Femur (tissue), 1 donor: ENCODE data around the gene SNRPA1.
A peak's percentile ranks its signal among the peaks of the same experiment; 100 is the strongest.
"Not testable (repeated sequence)": the region's sequence is repeated elsewhere in the genome, so short reads cannot be mapped to it uniquely, and the experiment has no call there.

ENCODE experiments used
- DNase-seq: peaks from one replicate; pipeline ENCODE4 v3.0.0-alpha.2; 2017

Gene SNRPA1

DNA sequence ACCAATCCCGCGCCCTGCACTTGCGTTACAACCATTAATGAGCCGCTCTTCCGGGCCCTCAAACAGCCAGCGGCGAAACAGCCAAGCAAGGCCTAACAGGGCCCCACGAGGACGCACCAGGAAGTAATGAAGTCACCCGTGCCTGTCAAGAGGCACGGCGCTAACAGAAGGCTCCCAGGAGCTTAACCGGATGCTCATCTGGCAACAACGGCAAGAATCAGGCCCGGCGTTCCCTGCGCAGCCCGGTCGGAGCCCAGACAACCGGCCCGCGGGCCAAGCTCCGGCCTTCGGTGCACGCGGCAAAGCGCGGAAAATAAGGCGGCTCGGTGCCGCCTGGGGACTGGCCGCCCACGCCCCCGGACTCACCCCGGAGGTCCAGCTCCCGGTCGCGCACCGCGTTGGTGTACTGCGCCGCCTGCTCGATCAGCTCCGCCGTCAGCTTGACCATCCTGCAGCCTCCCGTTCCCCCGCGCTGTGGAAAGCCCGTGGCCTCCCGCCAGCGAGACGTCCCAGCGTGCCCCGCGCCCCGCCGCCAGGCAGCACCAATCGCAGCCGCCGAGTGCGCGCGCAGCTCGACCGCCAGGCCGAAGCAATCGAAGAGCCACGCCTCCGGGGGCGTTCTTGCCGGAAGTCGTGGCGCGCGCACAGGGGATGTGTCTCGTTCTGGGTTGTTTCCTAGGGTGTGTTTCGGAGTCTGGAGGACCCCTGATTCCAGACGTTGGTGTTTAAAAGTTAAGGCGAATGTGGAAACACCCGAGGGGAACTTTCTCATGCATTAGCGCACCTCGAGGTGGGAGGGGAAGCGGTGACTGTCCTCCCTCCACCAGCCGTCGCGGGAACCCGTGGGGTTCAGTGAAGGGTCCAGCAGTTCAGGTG, at the start of gene SNRPA1:
TSS of gene SNRPA1 (minus strand) at position 518 of the 876 bp plus-strand sequence. CDS start at position 448, 70 bp downstream.
- DNase-seq = peak; percentile 99

DNA sequence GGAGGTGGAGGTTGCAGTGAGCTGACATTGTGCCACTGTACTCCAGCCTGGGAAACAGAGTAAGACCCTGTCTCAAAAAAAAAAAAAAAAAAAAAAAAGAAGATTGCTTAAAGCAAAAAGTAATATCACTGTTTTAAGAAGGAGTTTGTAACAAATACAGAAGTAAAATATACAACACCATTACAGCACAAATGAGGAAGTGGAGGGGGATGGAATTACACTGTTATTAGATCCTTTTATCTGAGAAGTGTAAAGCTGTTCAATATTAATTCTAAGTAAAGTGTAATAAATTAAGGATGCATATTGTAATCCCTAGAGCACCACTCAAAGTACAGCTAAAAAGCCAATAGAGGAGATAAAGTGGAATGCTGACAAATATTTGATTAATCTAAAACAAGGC, 47.0 kb upstream of the SNRPA1 start:
- DNase-seq = no peak

DNA sequence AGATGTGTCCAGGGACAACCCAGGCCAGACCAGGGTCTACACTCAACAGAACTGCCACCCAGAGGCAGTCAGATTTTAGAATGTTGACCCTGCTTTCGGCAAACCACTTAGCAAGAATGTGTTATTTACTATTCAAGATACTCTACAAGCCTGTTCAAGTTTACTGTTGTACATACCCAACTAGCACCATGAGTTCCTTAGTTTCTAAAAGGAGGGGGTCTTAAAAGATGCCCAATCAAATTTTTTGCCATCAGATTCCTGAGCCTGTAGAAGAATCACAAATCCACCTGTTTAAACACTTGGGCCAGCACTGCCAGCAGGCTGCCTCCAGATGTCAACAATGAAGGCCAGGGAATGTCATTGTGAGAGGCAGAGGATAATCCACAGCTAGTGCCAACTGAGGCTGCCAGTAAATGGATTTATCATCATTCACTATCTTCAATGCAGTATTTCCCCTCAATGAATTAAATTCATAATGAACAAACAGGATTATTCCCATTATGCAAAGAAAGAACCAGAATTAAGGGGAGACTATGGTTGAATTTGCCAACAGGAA, 43.5 kb upstream of the SNRPA1 start:
- no peak for DNase-seq

DNA sequence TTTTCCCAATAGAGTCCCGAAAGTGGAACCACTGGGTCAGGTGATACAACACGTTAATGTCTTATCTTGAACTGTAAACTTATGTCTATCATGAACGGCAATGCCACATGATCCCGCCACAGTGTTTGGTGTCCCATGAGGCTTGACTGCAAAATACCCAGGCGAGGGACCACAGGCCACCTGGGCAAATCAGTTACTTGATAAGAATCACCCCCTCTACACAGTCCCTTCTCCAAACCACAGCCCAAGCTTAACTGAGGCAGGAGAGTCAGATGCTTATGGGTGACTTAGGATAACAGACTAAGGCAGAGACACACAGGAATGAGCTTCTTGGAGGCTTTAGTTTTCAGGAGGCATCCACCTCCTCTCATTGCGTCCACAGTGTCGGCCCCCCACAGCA, 42.9 kb upstream of the SNRPA1 start:
- no peak for DNase-seq

DNA sequence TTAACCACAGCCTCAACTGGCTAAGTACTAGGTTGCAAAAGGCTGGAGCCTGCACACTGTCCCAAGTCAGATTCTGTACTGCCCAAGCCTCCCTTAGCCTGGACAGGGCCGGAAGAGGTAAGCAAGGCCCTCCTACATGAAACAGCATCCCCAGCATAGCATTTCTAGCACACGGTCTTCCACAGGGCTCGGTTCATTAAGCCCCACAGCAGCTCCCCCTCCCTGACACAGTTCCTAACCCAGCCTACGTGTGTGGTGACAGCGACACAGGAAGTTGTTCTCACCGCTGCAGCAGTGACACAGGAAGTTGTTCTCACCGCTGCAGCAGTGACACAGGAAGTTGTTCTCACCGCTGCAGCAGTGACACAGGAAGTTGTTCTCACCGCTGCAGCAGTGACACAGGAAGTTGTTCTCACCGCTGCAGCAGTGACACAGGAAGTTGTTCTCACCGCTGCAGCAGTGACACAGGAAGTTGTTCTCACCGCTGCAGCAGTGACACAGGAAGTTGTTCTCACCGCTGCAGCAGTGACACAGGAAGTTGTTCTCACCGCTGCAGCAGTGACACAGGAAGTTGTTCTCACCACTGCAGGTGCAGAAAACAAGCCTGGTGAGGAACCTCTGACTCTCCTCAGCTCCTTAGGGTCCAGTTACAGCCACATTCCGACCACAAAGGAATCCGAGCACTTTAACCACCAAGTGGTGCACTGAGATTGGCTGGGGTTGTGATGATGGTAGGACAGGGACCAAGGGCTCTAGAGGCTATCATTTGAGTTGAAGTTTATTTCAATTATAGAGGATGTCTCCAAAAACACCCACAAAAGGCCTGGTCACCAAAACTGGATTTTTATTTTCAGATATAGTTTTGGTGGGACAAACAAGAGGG, 39.1 kb upstream of the SNRPA1 start:
- DNase-seq = not testable (repeated sequence)

DNA sequence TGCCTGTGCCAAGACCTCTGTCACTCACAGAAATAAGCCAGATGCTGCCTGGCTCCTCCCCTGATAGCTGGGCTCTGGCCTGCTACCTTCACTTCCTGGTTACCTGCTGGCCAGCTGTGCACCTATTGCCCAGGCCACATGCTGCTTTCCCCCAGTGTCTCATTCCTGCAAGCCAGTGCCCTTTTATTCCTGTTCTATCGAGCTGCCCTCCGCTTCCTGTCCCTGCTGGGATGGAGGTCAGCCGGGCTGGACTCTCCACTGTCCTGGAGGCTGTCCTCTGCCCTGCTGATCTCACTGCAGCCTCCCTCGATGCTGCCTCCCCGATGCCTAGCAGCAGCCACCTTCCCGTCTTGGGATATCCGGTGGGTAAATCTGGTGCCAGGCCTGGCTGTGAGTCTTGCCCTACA, 37.0 kb upstream of the SNRPA1 start:
- no peak for DNase-seq

DNA sequence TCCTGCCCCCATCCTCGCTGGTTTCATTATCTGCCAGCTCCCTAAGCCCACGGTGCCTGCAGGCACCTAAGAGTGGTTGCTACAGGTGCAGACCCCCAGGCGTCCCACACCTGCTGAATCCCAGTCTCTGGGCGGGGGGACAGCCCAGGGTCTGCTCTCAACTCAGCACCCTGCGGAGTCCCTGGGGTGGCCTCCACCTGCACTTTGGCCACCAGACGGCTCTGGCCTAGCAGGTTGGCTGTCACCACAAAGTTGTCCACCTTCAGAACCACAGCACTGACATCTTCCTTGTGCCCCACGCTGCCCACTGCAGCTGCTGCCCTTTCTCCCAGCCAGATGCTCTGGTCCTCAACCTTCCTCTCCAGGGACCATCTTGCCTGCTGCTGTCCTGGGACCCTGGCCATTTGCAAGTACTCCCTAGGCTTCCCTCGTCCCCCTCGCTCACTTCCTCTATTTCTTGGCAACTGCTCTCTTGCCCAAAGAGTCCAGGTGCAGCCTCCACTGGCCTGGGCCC, 34.9 kb upstream of the SNRPA1 start:
- no peak for DNase-seq

DNA sequence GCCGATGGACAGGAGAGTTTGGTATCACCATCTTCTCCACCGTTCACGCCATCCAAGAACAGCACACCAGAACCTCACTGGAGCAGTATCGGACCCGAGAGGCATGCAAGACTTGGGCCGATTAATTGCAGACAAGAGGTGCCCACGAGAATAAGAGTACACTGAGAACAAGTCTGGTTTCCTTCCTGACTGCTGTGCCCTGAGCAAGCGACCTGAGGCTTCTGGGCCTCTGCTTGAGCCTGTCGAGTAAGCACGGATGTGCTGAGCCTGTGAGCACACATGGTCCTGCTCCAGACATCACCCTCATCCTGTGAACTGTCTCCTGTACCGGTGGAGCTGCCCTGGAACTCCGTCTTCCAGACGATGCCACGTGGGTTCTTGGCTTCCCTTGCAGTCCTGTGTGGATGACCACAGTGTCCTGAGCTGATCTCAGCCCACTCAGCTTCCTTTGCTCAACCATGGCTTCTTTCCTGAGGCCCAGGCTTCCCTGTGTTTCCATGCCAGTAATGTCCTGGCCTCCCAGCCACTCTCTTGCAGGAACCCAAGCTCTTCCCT, 34.3 kb upstream of the SNRPA1 start:
- DNase-seq = no peak

DNA sequence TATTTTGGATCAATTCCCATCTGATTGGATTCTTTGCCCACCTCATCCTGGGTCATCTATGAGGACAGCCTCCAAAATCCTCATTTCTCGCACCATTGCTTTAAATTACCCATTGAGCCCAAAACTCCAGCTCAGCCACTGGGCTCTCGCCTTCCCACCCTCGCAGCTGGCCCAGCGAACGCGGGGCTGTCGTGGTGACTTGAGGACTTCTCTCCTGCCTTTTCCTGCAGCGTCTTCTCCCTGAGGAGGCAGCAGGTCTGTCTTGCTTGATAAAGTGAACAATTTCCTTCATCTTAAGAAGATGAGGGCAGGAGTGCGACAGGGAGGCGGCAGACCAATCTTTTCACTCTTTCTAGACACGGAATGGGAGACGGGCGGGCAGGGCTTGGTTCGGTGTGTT, 33.0 kb upstream of the SNRPA1 start:
- no peak for DNase-seq

DNA sequence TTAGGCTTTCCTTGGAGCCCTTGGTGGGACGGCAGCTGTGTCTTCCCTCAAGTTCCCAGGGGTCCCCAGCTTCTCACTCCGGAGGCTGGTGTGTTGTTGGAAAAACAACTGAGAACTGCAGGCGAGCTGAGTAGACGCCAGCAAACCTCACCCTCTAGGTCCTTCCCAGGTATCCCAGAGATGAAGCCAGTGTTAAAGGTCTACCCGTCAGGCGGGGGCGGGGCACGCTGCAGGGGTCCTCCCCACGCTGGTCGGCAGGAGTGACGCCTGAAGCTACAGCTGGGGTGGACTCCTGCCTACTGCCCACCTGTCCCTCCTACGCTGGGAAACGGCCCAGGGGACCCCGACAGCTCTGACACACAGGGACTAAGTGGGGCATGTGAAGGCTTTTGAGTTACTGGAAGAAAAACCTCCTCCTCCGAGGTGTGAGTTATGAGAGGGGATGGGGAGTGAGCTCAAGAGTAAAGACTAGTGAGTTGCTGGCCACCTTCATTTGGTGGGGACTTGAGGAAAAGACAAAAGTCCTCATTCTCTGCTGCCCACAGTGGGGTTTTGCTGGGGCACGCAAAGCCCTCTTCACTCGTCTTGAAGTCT, 32.2 kb upstream of the SNRPA1 start:
- DNase-seq = no peak

DNA sequence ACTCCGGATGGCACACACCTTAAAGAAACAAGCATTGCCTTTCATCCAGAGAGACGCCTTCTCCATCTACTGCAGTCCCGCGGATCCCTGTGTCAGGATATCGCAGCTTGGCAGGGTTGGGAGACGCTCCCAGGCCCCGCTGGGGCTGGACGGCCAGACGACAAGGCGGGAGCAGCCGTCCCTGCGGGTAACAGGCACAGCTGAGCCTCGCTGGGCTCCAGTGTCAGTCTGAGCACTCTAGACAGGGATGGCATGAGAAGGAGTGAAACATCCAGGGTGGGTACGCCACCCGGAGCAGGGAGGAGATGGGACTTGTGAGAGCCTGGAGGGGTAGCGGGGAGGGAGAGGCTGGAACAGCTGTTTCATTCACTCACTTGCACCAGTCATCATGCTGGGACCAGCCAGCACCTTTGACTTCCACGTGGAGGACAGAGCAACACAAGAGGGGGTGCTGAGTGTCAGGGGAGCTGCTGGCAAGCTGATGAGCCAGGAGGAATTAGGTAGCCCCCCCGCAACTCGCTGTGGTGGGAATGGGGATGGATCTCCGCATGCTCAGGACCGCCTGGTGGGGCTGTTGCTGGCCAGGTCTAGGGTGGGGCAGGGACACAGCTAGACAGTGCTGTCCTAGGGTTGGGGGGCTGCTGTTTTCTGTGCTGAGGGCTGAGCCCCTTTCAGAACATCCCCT, 31.6 kb upstream of the SNRPA1 start:
- DNase-seq = peak; percentile 37

DNA sequence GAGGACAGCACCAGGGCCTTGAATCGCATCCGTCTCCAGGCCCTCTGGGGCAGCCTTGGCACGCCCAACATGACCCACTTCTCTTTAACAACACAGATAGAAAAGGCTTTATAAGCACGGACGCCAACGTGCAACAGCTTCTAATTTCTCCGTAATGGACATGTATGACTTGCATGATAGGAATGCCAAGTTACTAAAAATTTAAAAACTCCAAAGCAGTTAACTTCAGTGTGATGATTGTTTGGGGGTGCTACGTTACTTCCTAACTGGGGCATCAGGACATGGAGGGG, 30.9 kb upstream of the SNRPA1 start:
- DNase-seq = no peak

DNA sequence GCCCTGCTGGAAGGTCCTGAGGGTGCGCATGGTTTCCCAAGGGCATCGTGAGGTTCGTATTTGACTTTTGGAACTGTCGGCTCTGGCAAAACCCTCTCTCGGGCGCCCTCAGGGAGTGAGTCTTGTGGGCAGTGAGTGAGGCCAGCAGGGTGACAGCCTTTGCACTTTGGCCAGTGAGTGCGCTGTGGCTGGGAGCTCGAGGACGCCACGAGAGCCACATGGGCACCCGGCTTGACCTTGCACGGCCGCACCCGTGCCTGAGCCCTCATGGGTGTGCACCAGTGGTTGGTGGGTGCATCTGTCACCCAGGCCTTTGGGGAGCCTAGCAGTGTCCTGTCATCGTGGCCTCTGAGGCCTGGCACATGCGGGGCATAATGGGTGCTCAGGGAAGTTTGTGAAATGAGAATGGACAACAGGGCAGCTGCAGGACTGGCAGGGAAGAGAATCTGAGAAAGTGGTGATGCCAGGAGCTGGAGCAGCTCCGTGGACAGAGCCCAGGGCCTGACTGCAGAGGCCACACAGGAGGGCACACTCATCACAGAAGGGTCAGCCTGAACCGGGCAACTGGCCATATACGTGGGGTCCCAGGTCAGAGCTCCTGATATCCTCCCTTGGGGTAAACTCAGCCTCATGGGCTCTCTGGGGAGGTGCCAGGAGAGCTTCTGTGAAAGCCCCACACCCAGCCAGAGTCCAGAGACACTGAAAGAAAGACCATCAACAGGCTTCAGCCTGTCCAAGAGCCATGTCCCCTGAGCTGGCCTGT, 30.4 kb upstream of the SNRPA1 start:
- DNase-seq = no peak

DNA sequence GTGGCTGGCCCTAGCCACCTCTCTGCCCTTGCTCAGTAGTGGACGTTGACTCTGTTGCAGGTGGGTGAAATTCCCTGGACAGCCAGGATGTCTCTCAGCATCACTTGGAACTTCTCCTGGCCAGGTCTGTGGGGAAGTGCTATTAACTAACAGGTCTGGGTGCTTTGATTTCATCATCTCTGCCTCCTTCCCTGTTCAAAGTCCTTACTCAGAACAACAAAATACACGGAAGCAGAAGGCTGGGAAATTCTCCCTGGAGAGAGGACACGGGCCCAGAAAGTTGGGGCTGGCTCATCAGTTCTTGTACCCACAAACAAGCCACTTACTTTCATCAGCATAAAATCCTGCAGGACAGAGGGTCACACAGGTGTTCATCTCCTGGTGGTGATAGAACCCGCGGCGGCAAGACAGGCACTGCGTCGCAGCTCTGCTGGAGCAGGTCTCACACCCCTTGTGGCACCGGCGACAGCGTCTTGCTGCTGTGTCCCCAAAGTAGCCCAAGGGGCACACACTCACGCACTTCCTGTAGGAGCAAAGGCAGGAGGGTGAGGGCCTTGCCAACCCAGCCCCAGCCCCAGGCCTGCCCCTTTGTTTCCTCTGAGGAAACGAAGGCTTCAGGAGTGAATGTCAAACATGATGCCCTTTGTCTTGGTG, 29.6 kb upstream of the SNRPA1 start:
- no peak for DNase-seq

DNA sequence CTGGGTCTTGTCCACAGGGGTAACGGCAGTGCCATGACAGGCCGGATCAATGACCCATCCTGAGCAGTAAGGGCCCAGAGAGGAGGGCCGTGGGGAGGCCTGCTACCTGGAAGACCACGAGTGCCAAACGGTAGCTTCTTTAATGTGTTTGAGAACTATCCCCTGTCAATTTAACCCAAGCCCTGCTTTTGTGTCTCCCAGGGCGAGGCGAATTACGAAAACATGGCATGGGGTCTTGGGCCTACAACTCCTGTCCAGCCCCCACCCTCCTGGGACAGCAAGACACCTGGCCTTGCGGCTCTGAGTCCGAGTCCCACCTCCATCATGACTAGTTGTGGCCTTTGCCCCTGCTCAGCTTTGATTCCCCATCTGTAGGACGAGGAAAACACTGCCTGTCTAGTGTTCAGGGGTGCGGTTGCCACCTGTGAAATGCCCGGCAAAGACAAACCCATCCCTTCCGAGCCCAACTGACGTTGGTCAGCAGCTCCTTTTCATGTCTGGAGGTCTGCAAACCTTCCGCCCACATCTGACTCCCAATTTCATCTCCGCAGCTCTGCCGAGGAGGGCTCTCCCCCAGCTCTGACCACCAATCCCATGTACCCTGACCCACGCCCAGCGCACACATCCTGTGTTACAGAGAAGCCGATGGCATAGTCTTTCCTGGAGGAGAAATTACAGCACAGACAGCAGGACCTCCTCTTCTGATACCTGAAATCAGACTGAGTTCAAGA, 28.9 kb upstream of the SNRPA1 start:
- no peak for DNase-seq

DNA sequence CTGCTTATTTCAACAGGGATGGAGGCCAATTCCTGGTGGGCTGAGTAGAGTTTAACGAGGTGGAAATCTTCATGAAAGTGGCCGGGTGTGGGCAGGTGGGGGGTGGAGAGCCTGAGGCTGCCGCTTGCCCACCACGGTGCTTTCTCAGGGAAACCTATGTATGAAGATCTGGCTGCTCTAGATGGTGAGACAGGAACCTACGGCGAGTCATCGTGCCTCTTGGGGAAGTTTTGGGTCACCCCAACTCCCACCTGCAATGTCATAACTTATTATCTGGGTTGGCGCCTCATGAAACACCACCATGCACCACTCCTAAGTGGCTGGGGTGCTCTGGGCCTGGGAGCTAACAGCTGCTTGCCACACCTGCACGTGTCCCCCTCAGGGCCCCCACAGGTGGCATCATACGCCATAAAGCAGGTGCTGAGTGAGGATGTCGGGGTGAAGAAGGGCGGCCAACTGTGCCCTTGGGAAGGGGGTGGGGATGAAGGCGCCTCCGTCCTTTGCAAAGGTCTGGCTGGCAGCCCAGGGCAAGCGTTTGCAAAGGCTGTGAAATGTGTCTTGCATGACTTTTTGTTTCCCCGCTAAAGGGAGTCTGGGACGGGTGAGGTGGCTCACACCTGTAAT, 27.9 kb upstream of the SNRPA1 start:
- DNase-seq = no peak

DNA sequence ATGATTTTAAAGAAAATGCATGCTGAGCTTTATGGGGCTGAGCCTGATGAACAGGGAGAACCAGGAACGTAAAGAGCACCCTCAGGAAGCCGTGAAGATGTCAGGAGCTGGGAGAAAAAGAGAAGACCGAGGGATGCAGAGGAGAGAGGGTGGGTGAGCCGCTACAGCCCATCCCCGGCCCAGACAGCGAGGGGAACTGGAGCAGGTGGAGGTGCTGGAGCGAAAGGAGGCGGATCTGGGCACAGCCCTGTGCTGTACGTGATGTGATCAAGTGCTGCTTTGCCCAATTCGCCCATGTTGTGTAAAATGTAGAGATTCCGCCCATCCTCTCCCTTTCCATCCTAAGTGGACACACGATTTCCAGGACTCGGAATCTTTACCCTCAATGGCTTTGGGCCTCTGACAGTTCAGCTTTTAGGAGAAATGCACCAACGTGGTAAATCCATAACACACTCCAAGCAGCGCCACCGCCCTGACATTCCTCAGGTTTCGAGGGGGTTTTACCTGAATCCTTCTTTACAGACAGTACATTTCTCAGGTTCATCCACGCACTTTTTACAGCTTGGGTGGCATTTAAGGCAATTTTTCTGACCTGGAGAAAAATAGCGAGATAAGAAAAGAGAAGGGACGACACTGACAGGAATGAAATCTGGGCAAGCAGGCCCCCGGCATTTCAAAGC, 27.1 kb upstream of the SNRPA1 start:
- DNase-seq = no peak

DNA sequence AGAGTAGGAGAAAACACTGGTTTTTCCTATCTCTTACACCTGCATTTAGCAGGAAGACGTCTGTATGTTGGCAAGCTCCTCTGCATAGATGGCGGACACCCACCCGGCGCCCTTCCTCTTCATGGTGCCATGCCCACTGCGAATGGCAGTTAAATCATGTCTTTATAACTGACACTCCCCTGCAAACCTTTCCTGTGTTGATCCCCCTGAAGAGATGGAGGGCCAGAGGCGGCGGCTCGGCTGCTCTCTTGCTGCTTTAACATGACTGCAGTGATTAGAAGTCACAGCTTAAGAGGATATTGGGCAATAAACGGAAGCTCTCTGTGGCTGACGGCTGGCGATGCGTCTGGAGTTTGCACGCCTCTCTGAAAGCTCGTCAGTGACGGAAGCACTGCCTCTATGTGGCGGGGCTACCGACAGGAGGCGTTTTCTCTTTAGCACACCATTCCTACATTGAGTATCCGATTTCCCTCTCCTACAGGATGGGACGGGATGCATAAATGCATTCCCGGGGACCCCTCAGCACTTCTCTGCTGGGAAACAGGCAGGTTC, 25.5 kb upstream of the SNRPA1 start:
- peak; percentile 47 for DNase-seq

DNA sequence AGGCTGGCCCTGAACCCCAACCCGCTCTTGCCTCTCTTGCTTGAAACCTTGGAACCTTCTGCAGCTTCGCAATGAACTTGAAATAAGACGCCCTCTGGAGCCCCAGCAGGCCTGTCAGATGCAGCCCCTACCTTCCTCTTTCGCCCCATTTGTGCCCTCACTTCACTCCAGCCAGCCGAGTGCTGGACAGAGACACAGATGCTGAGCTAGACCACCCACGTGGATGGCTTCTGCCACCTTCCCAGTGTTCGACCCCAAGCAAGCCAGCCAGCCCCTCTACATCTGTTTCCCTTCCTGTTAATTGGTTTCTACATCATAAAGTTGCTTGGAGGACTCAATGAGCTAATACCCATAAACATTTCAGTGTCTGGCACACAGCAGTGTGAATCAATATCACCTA, 23.8 kb upstream of the SNRPA1 start:
- peak; percentile 15 for DNase-seq
